ENCODE data around the gene HELZ2.

The HELZ2 gene

DNA sequence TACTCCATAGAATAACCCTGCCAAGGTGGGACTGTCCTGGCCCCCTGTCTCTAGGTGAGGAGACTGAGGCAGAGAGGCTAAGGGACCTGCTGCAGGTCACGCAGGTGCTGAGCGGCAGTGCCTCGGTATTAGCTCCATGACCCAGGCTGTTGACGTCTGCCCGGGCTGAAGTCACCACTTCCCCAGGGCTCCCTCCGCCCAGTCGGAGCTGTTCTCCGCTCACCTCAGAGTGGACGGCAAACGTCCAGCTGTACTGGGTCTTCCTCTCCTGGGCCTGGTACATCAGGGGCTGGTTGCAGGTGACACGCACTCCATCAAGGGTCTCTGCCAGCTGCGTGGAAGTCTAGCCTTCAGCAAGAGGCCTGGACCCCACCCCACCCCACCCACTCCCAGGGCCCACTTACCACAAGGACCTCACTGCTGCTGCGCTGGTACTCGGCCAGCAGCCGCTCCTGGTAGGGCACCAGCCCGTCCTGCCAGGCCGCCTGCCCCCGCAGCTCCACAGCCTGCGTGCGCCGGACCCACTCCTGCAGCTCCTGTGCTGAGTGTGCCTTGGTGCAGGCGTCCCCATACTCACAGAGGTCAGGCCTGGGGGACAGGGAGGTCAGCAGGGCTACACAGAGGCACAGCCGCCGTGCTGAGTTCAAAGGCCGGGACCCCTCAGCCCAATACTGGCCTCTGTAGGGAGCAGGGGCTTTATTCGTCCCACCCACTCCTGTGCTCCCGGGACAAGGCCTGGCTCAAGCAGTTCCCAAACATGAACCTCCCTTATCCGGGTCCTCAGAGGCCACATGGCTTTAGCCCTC, 3.6 kb downstream of the HELZ2 start:
- H3K9ac ChIP-seq (ENCODE audit: low read depth in 1 of 2, low read length in 2 of 2) = no peak overlapping the region
- H3K4me1 ChIP-seq (ENCODE audit: control insufficient read depth in 2 of 2, insufficient read depth in 2 of 2, low read length in 2 of 2) = peaks cover 6 to 15% of the 10 kb centered on the region in 2 donors
- H3K9me3 ChIP-seq (ENCODE audit: control insufficient read depth in 2 of 2, low read length in 2 of 2) = no peaks in the 10 kb centered on the region
- H3K27me3 ChIP-seq (ENCODE audit: control insufficient read depth in 2 of 2, insufficient read depth in 2 of 2, low read length in 2 of 2) = no peaks in the 10 kb centered on the region
- no peak overlapping the region for H3K4me3 ChIP-seq (ENCODE audit: low read length in 2 of 2)
- peaks cover 0 to 6% of the 10 kb centered on the region in 2 donors for H3K36me3 ChIP-seq (ENCODE audit: control insufficient read depth in 2 of 2, insufficient read depth in 2 of 2, low read length in 2 of 2)
- H3K27ac ChIP-seq (ENCODE audit: low read depth in 2 of 2, low read length in 2 of 2) = no peak overlapping the region

DNA sequence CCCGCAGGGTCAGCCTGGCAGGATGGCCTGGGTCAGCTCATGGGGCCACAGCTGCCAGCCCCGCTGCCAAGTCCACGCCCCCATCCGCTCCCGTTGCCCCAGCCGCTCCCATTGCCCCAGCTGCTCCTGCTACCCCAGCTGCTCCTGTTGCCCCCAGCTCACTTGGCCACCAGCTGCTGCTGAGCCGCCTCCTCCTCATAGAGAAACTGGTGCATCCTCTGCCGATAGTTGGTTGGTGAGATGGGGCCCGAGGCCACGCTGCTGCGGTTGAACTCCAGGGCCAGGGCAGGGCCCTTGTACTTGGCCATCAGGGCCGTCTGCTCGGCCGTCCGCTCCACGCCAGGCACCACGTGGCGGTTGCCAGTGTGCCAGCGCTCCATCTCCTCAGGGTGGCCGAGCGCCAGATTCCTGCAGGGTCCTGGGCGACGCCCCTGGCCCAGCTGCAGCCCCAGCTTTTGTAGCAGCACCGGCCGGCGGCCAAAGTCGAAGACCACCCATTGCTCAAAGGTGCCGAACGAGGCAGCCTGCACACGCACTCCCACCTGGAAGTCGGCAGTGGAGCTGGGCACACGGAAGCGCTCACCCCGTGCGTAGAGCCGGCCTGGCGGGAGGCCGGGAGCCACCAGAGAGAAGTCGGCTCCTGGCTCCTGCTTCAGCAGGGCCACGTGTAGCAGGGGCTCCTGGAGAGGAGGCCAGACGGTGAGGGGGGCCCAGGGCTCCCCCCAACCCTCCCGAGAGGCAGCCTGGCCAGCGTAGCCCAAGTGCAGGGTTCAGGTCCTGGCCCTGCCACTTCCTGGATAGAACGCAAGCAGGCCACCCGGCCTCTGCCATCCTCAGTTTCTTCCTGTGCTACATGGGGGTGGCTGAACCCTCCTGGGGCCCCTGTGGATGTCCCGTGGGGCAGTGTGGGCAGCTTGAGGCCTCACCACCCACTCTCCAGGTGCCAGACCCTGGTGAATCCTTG, 4.8 kb downstream of the HELZ2 start:
- Histone ChIP-seq H3K27me3 (ENCODE audit: control insufficient read depth in 2 of 2, insufficient read depth in 2 of 2, low read length in 2 of 2) (no peaks in the 10 kb centered on the region), H3K9ac (ENCODE audit: low read depth in 1 of 2, low read length in 2 of 2) (no peak overlapping the region), H3K4me3 (ENCODE audit: low read length in 2 of 2) (no peak overlapping the region), H3K27ac (ENCODE audit: low read depth in 2 of 2, low read length in 2 of 2) (no peak overlapping the region), H3K9me3 (ENCODE audit: control insufficient read depth in 2 of 2, low read length in 2 of 2) (no peaks in the 10 kb centered on the region), H3K4me1 (ENCODE audit: control insufficient read depth in 2 of 2, insufficient read depth in 2 of 2, low read length in 2 of 2) (peaks cover 6 to 13% of the 10 kb centered on the region in 2 donors), H3K36me3 (ENCODE audit: control insufficient read depth in 2 of 2, insufficient read depth in 2 of 2, low read length in 2 of 2) (peaks cover 6 to 12% of the 10 kb centered on the region in 2 donors)

- Histone ChIP-seq H3K4me1 (ENCODE audit: control insufficient read depth in 2 of 2, insufficient read depth in 2 of 2, low read length in 2 of 2) (peaks cover 4 to 8% of the 10 kb centered on the region in 2 donors), H3K27ac (ENCODE audit: low read depth in 2 of 2, low read length in 2 of 2) (peak overlapping the region in 1 of 2 donors; percentile 70), H3K9ac (ENCODE audit: low read depth in 1 of 2, low read length in 2 of 2) (peak overlapping the region in 1 of 2 donors; percentile 3), H3K27me3 (ENCODE audit: control insufficient read depth in 2 of 2, insufficient read depth in 2 of 2, low read length in 2 of 2) (no peaks in the 10 kb centered on the region), H3K36me3 (ENCODE audit: control insufficient read depth in 2 of 2, insufficient read depth in 2 of 2, low read length in 2 of 2) (peaks cover 15 to 17% of the 10 kb centered on the region in 2 donors), H3K4me3 (ENCODE audit: low read length in 2 of 2) (peak overlapping the region in 1 of 2 donors; percentile 26), H3K9me3 (ENCODE audit: control insufficient read depth in 2 of 2, low read length in 2 of 2) (no peaks in the 10 kb centered on the region)
Observed at GRCh38 chr20:63568170-63568981, 5.7 kb downstream of the HELZ2 start.

GRCh38 chr20:63567386-63568169, 6.5 kb downstream of the HELZ2 start:
- Histone ChIP-seq H3K4me3 (ENCODE audit: low read length in 2 of 2) (peak overlapping the region in 1 of 2 donors; percentile 50), H3K4me1 (ENCODE audit: control insufficient read depth in 2 of 2, insufficient read depth in 2 of 2, low read length in 2 of 2) (peaks cover 0 to 5% of the 10 kb centered on the region in 2 donors), H3K27me3 (ENCODE audit: control insufficient read depth in 2 of 2, insufficient read depth in 2 of 2, low read length in 2 of 2) (no peaks in the 10 kb centered on the region), H3K27ac (ENCODE audit: low read depth in 2 of 2, low read length in 2 of 2) (peak overlapping the region; percentile 21 to 70), H3K9me3 (ENCODE audit: control insufficient read depth in 2 of 2, low read length in 2 of 2) (no peaks in the 10 kb centered on the region), H3K36me3 (ENCODE audit: control insufficient read depth in 2 of 2, insufficient read depth in 2 of 2, low read length in 2 of 2) (peaks cover 19 to 22% of the 10 kb centered on the region in 2 donors), H3K9ac (ENCODE audit: low read depth in 1 of 2, low read length in 2 of 2) (peak overlapping the region in 1 of 2 donors; percentile 3)

DNA sequence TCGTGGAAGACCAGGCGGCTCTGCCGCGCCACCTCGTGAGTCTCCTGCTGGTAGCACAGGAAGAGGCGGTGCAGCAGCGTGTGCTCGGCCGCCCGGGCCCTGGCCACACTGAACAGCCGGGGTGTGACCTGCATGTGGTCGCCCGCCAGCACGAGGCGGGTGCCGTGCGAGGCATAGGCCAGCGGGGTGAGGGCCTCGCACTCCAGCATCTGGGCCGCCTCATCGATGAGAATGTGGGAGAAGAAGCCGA, 7.0 kb downstream of the HELZ2 start:
- Histone ChIP-seq H3K36me3 (ENCODE audit: control insufficient read depth in 2 of 2, insufficient read depth in 2 of 2, low read length in 2 of 2) (peaks cover 22% of the 10 kb centered on the region in 2 donors), H3K27ac (ENCODE audit: low read depth in 2 of 2, low read length in 2 of 2) (peak overlapping the region; percentile 9 to 21), H3K9me3 (ENCODE audit: control insufficient read depth in 2 of 2, low read length in 2 of 2) (no peaks in the 10 kb centered on the region), H3K9ac (ENCODE audit: low read depth in 1 of 2, low read length in 2 of 2) (no peak overlapping the region), H3K27me3 (ENCODE audit: control insufficient read depth in 2 of 2, insufficient read depth in 2 of 2, low read length in 2 of 2) (no peaks in the 10 kb centered on the region), H3K4me1 (ENCODE audit: control insufficient read depth in 2 of 2, insufficient read depth in 2 of 2, low read length in 2 of 2) (peaks cover 0 to 5% of the 10 kb centered on the region in 2 donors), H3K4me3 (ENCODE audit: low read length in 2 of 2) (no peak overlapping the region)

DNA sequence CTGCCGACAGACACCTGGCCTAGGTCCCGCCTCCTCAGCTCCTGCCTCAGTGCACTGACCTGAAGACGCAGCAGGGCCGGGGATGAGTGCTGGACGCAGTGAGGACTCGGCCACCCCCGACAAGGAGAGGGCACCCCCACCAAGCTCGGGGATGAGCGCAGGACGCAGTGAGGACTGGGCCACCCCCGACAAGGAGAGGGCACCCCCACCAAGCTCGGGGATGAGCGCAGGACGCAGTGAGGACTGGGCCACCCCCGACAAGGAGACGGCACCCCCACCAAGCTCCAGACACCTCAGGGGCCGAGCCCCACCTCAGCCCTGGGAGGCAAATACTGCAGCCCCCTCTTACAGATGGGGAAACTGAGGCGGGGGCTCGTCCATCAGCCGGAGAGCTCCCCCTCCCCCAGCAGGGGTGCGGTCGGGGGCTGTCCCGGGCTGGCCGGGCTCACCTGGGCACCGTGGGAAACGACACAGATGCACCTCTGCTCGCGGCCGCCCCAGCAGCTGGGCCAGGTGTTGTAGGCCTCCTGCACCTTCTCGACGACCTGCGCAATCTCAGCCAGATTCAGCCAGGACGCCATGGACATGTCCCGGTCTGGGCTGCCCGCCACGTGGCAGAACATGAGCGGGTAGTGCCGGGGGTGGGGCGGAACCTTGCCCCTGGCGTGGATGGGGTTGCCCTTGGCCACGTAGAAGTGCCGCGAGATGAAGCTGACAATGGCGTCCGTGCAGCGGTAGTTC, 7.5 kb downstream of the HELZ2 start:
- H3K4me1 ChIP-seq (ENCODE audit: control insufficient read depth in 2 of 2, insufficient read depth in 2 of 2, low read length in 2 of 2) = peaks cover 0 to 5% of the 10 kb centered on the region in 2 donors
- peaks cover 22% of the 10 kb centered on the region in 2 donors for H3K36me3 ChIP-seq (ENCODE audit: control insufficient read depth in 2 of 2, insufficient read depth in 2 of 2, low read length in 2 of 2)
- H3K27ac ChIP-seq (ENCODE audit: low read depth in 2 of 2, low read length in 2 of 2) = peak overlapping the region in 1 of 2 donors; percentile 9

DNA sequence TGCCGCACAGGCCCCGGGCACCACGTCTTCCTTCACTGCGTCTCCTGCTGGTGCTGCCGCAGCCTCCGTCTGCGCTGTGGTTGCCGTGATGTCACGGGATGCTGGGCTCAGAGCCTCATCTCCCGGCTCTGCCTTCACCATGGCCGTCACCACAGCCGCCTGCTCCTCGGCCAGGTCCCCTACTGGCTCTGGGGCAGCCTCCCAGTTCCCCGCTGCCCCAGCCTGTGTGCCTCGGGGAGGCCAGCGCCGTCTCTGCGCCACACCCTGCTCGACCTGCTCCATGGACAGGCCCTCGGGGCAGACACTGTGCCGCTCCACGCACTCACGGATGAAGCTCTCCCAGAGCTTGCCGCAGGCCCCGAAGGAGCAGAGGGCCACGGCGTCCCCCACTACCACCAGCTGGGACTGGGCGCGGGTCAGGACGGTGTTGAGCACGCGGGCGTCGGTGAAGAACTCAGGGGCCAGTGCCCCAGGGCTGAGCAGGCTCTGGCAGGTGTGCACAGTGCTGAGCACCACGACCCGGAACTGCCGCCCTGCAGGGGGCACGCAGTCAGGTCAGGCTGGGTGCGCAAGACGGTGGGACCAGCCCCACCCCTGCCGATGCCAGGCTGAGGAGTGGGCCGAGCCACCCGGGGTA, 8.2 kb downstream of the HELZ2 start:
- no peak overlapping the region for H3K27ac ChIP-seq (ENCODE audit: low read depth in 2 of 2, low read length in 2 of 2)
- H3K4me1 ChIP-seq (ENCODE audit: control insufficient read depth in 2 of 2, insufficient read depth in 2 of 2, low read length in 2 of 2) = peaks cover 0 to 5% of the 10 kb centered on the region in 2 donors
- no peak overlapping the region for H3K9ac ChIP-seq (ENCODE audit: low read depth in 1 of 2, low read length in 2 of 2)
- H3K4me3 ChIP-seq (ENCODE audit: low read length in 2 of 2) = no peak overlapping the region
- peaks cover 23 to 27% of the 10 kb centered on the region in 2 donors for H3K36me3 ChIP-seq (ENCODE audit: control insufficient read depth in 2 of 2, insufficient read depth in 2 of 2, low read length in 2 of 2)
- no peaks in the 10 kb centered on the region for H3K27me3 ChIP-seq (ENCODE audit: control insufficient read depth in 2 of 2, insufficient read depth in 2 of 2, low read length in 2 of 2)
- H3K9me3 ChIP-seq (ENCODE audit: control insufficient read depth in 2 of 2, low read length in 2 of 2) = no peaks in the 10 kb centered on the region

More for the DNA sequence above, 7.5 kb downstream of the HELZ2 start:
- H3K9me3 ChIP-seq (ENCODE audit: control insufficient read depth in 2 of 2, low read length in 2 of 2) = no peaks in the 10 kb centered on the region
- H3K9ac ChIP-seq (ENCODE audit: low read depth in 1 of 2, low read length in 2 of 2) = no peak overlapping the region
- no peaks in the 10 kb centered on the region for H3K27me3 ChIP-seq (ENCODE audit: control insufficient read depth in 2 of 2, insufficient read depth in 2 of 2, low read length in 2 of 2)
- H3K4me3 ChIP-seq (ENCODE audit: low read length in 2 of 2) = no peak overlapping the region

GRCh38 chr20:63565021-63565698, 8.9 kb downstream of the HELZ2 start:
- Histone ChIP-seq H3K4me1 (ENCODE audit: control insufficient read depth in 2 of 2, insufficient read depth in 2 of 2, low read length in 2 of 2) (peaks cover 0 to 5% of the 10 kb centered on the region in 2 donors), H3K9ac (ENCODE audit: low read depth in 1 of 2, low read length in 2 of 2) (no peak overlapping the region), H3K36me3 (ENCODE audit: control insufficient read depth in 2 of 2, insufficient read depth in 2 of 2, low read length in 2 of 2) (peaks cover 30 to 33% of the 10 kb centered on the region in 2 donors), H3K27ac (ENCODE audit: low read depth in 2 of 2, low read length in 2 of 2) (no peak overlapping the region), H3K4me3 (ENCODE audit: low read length in 2 of 2) (no peak overlapping the region), H3K9me3 (ENCODE audit: control insufficient read depth in 2 of 2, low read length in 2 of 2) (no peaks in the 10 kb centered on the region), H3K27me3 (ENCODE audit: control insufficient read depth in 2 of 2, insufficient read depth in 2 of 2, low read length in 2 of 2) (no peaks in the 10 kb centered on the region)
